A673 (cell line): ENCODE data around the gene PSMD3.

ENCODE experiments used
- CTCF ChIP-seq: fragments of 300-800, 200-600 bp; sonication (generic); conservative IDR thresholded peaks from 2 replicates; pipeline ENCODE4 v1.5.1; 2017; ENCODE audit warnings: low read depth, mild to moderate bottlenecking, antibody characterized with exemption, low read length, moderate library complexity, mixed read lengths
- EZH2 ChIP-seq: fragments of 200-600 bp; sonication (generic); IDR thresholded peaks from 2 replicates; pipeline ENCODE4 v1.6.1; 2017; ENCODE audit warnings: borderline replicate concordance, low read depth, mild to moderate bottlenecking, mixed read lengths, antibody characterized with exemption, low read length; ENCODE audit not compliant: poor library complexity, severe bottlenecking

GRCh38 chr17:39933912-39934311 lies 46.7 kb upstream of the PSMD3 start:
- TF ChIP-seq CTCF (no peak), EZH2 (no peak)
